DND-41 (cell line): ENCODE results near the gene PTPRN2.
"Not testable (repeated sequence)": the region's sequence is repeated elsewhere in the genome, so short reads cannot be mapped to it uniquely, and the experiment has no call there.

Source experiments
- ATAC-seq: fragments of 200-7000 bp; cut with Tn5 transposase; 3 replicates; pipeline ENCODE4 v1.9.1; 2021; ENCODE audit warnings: low read depth; ENCODE audit not compliant: insufficient read depth
- DNase-seq: peaks from one replicate; pipeline ENCODE4 v3.0.0-alpha.2; 2020
- H2AFZ ChIP-seq: 2 replicates; pipeline ENCODE4 v1.6.0; 2012; ENCODE audit warnings: low read depth, low read length
- H3K27ac ChIP-seq: 2 replicates; pipeline ENCODE4 v1.5.1; 2012; ENCODE audit warnings: low read length, inconsistent platforms
- H3K27me3 ChIP-seq: fragments of 200-600 bp; sonication (generic); 2 replicates; pipeline ENCODE4 v1.6.0; 2012; ENCODE audit warnings: low read length, mild to moderate bottlenecking, inconsistent platforms; ENCODE audit not compliant: insufficient read depth, poor library complexity
- H3K36me3 ChIP-seq: 2 replicates; pipeline ENCODE4 v1.5.1; 2012; ENCODE audit warnings: low read length, inconsistent platforms; ENCODE audit not compliant: insufficient read depth
- H3K4me1 ChIP-seq: 2 replicates; pipeline ENCODE4 v1.5.1; 2012; ENCODE audit warnings: mild to moderate bottlenecking, low read length; ENCODE audit not compliant: insufficient read depth
- H3K4me2 ChIP-seq: 2 replicates; pipeline ENCODE4 v1.6.0; 2012; ENCODE audit warnings: mild to moderate bottlenecking, moderate library complexity, low read length, inconsistent platforms; ENCODE audit not compliant: insufficient read depth
- H3K4me3 ChIP-seq, 2 experiments: fragments of 200-600 bp in 1 of 2; shearing (Covaris generic) in 1 of 2; 2 replicates each; pipeline ENCODE4 v1.5.1; 2012 to 2016; ENCODE audit warnings: inconsistent platforms in 2 of 2, low read length in 2 of 2, mild to moderate bottlenecking in 2 of 2, low read depth in 1 of 2, moderate library complexity in 1 of 2
- H3K79me2 ChIP-seq: 2 replicates; pipeline ENCODE4 v1.6.0; 2012; ENCODE audit warnings: low read length, inconsistent platforms; ENCODE audit not compliant: insufficient read depth
- H3K9ac ChIP-seq: 2 replicates; pipeline ENCODE4 v1.6.0; 2012; ENCODE audit warnings: low read depth, mild to moderate bottlenecking, inconsistent platforms, low read length, moderate library complexity
- H3K9me3 ChIP-seq: 2 replicates; pipeline ENCODE4 v1.5.1; 2012; ENCODE audit warnings: low read length, moderate library complexity, mild to moderate bottlenecking, inconsistent platforms; ENCODE audit not compliant: insufficient read depth, severe bottlenecking
- H4K20me1 ChIP-seq: 2 replicates; pipeline ENCODE4 v1.6.0; 2012; ENCODE audit warnings: low read length; ENCODE audit not compliant: insufficient read depth
- CTCF ChIP-seq: IDR thresholded peaks from 2 replicates; pipeline ENCODE4 v1.5.1; 2012; ENCODE audit warnings: borderline replicate concordance, low read length, moderate library complexity, mild to moderate bottlenecking; ENCODE audit not compliant: poor library complexity, severe bottlenecking; ENCODE audit errors: extremely low read depth
- EZH2 ChIP-seq: IDR thresholded peaks from 3 replicates; pipeline ENCODE4 v1.6.1; 2012; ENCODE audit warnings: borderline replicate concordance, low read depth, mild to moderate bottlenecking, moderate library complexity, low read length, inconsistent platforms; ENCODE audit not compliant: severe bottlenecking

The PTPRN2 gene

GRCh38 chr7:158387546-158387891 lies 200.1 kb downstream of the PTPRN2 start:
- ATAC-seq, result no peak
- Histone ChIP-seq H3K27me3 (no peaks in the 10 kb centered on the region), H3K4me1 (no peaks in the 10 kb centered on the region), H4K20me1 (no peaks in the 10 kb centered on the region; the same call in none of the 2 replicates), H3K27ac (no peak overlapping the region), H3K9me3 (no peaks in the 10 kb centered on the region), H3K79me2 (no peaks in the 10 kb centered on the region), H3K4me3 (no peak overlapping the region), H3K4me2 (no peak overlapping the region), H3K9ac (no peak overlapping the region), H2AFZ (no peak overlapping the region), H3K36me3 (no peaks in the 10 kb centered on the region)
- DNase-seq, result no peak
- TF ChIP-seq EZH2 (no peak), CTCF (no peak)

- no peak overlapping the region for H3K9ac ChIP-seq
- ATAC-seq (no peak), DNase-seq (no peak)
- H3K79me2 ChIP-seq, result no peaks in the 10 kb centered on the region
- no peak overlapping the region for H3K4me3 ChIP-seq
- no peak for TF ChIP-seq EZH2
- TF ChIP-seq CTCF, result no peak
- no peaks in the 10 kb centered on the region for H3K9me3 ChIP-seq
- H3K4me1 ChIP-seq, result no peaks in the 10 kb centered on the region
- no peak overlapping the region for H3K4me2 ChIP-seq
- no peak overlapping the region for H2AFZ ChIP-seq
- no peaks in the 10 kb centered on the region for H3K27me3 ChIP-seq
- H3K36me3 ChIP-seq, result no peaks in the 10 kb centered on the region
- no peaks in the 10 kb centered on the region; the same call in none of the 2 replicates for H4K20me1 ChIP-seq
- no peak overlapping the region for H3K27ac ChIP-seq
These were observed 200.6 kb downstream of the PTPRN2 start for GRCh38 chr7:158386866-158387545.

- Histone ChIP-seq H3K79me2 (no peaks in the 10 kb centered on the region), H3K9me3 (no peaks in the 10 kb centered on the region), H3K36me3 (no peaks in the 10 kb centered on the region), H3K4me2 (no peak overlapping the region), H3K4me1 (no peaks in the 10 kb centered on the region), H3K4me3 (no peak overlapping the region), H3K27me3 (no peaks in the 10 kb centered on the region), H2AFZ (no peak overlapping the region), H3K27ac (no peak overlapping the region), H4K20me1 (no peaks in the 10 kb centered on the region; the same call in 1 of the 2 replicates), H3K9ac (no peak overlapping the region)
- TF ChIP-seq CTCF, result no peak
- no peak for ATAC-seq
- no peak for DNase-seq
These were observed 201.3 kb downstream of the PTPRN2 start for GRCh38 chr7:158386355-158386618.

- not testable (repeated sequence) for H4K20me1 ChIP-seq, H3K9ac ChIP-seq, H3K27ac ChIP-seq, H3K4me2 ChIP-seq, H2AFZ ChIP-seq, DNase-seq, H3K4me3 ChIP-seq, ATAC-seq, H3K4me1 ChIP-seq, H3K27me3 ChIP-seq, H3K36me3 ChIP-seq, H3K79me2 ChIP-seq, H3K9me3 ChIP-seq
These were observed 201.9 kb downstream of the PTPRN2 start for GRCh38 chr7:158385496-158386354.
